Suppressor macrophage treated with lipopolysaccharide for 1 hour (primary cell): ENCODE measurements around the gene FCRLA.

ENCODE experiments used
- DNase-seq, 3 donors: peaks; one replicate each; pipeline ENCODE4 v3.0.0-alpha.2; 2020 to 2022

FCRLA gene

DNA sequence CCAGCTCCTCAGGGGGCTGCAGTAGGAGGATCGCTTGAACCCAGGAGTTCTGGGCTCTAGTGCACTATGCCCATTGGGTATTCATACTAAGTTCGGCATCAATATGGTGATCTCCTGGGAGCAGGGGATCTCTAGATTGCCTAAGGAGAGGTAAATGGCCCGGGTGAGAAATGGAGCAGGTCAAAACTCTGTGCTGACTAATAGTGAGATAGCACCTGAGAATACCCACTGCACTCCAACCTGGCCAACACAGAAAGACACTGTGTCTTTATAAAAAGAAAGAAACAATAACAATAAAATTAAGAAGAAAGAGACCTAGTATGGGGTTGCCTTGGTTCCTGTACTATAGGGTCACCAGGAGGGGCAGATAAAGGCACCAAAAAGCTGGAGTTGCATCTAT, 28.8 kb downstream of the FCRLA start:
- DNase-seq, result no peak

DNA sequence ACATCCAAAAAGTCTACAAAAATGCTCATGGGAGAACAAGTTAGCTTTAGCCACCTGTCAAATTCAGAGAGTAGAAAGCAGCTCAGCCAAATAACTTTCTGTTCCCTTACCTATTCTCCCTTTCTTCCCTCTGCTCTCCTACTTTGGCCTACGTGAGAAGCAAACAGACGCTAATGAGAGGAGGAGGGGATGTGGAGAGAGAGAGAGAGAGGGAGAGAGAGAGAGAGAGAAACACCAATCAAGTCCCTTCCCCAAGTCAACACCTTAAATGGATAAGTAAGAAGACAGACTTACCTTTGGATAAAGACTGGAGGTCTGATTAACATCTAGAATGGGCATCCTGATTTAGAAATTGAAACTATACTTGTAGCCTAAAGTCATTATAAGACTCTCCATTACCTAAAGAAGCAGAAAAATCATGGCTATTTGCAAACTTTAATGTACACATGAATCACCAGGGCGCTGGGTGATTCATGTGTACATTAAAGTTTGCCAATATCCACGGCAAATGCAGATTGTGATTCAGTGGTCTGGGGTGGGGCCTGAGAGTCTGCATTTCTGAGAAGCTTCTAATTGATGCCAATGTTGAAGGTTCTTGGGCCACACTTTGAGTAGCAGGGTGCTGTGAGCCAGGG, 29.4 kb downstream of the FCRLA start:
- DNase-seq, result peak; percentile 42 to 57 (median 55)

DNA sequence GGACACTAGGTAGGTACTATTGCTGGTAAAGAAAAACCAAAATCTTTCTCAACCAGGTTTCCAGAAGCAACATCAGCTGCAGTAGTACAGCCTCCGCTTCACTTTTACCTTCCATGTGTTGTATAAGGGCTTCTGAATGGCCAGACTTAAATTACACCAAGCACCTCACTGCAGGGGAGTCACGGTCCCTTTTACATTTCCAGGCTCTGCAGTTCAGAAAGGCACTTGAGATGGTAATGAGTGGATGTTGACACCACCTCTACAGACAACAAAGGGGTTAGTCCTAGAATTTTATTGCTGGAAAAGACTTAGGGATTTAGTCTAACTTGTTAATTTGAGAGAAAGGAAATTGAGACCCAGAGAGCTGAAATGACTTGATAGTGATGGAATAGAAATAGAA, 30.6 kb downstream of the FCRLA start:
- no peak for DNase-seq

DNA sequence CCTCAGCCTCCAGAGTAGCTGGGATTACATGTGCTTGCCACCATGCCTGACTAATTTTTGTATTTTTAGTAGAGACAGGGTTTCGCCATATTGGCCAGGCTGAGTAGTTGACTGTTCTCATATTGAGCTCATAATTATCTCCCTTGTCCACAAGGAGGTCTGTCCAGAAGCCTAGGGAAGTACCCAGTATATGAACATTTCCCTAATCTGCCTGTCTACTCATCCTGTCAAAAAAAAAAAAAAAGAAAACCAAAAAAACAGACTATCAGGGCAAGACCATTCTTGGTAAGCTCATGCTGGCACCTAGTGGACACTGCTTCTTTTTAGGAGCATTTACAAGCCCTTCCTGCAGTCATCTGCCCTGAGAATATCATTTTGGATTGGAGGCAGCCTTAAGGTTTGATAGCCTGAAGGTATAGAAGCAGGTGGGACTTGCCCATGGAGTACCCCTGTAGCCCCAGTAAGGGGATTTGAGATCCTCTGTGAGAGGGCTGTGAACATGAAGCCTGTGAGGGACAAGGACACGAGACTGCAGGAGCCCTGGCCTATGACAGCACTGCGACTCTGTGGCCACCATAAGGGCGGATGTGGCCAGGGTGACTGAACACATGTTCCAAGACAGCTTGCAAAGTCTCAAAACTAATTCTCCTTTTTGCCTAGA, 31.7 kb downstream of the FCRLA start:
- DNase-seq, result peak; percentile 85 to 98 (median 94)

DNA sequence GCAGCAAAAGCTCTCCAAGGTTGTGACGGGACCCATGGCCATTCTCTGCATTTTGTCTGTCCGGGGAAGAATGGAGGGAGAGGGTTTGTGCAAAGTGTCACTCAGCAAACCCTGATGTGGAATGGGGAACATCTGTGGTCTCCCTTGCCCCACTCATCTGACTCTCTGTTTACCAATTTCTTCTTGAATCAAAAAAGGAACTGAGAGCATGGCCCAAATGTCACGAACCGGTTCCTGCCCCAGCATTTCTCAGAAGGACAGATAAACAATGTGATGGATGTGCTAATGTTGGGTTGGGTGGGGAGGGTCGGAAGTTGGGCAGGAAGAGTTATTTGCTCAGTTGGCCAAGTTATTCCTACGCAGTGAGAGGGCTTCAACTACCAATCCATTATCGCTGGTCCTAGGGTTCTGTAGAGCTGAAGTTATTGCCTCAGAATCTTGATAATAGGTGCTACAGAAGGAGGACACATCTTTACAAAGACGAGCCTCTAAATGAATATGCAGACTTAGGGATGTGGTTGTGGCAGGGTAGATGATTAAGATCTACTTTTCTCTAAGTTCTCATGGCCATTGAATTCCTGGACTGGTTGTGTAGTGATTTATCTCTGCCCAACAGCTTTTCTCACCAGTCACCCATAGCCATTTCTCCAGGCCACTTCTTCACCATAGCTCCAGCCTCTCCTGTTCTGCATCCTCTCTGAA, 33.0 kb downstream of the FCRLA start:
- peak; percentile 46 to 80 (median 65) for DNase-seq

- peak; percentile 40 to 81 (median 70) for DNase-seq
These were observed 33.9 kb downstream of the FCRLA start for GRCh38 chr1:161740921-161741320.

GRCh38 chr1:161743231-161743630, 36.2 kb downstream of the FCRLA start:
- no peak for DNase-seq

GRCh38 chr1:161747801-161748200, 40.8 kb downstream of the FCRLA start:
- DNase-seq, result peak; percentile 43 to 72 (median 64)

- peak; percentile 96 to 97 (median 96) for DNase-seq
These were observed 42.7 kb downstream of the FCRLA start, which contains the start of gene DUSP12 for GRCh38 chr1:161749509-161750407. TSS of gene DUSP12 (plus strand) at chr1:161749786. CDS start at chr1:161749802, 16 bp downstream.

GRCh38 chr1:161763522-161764098, 56.6 kb downstream of the FCRLA start:
- DNase-seq, result peak in 2 of 3 donors; percentile 35
